ENCODE data around the gene RNF44.

The RNF44 gene

DNA sequence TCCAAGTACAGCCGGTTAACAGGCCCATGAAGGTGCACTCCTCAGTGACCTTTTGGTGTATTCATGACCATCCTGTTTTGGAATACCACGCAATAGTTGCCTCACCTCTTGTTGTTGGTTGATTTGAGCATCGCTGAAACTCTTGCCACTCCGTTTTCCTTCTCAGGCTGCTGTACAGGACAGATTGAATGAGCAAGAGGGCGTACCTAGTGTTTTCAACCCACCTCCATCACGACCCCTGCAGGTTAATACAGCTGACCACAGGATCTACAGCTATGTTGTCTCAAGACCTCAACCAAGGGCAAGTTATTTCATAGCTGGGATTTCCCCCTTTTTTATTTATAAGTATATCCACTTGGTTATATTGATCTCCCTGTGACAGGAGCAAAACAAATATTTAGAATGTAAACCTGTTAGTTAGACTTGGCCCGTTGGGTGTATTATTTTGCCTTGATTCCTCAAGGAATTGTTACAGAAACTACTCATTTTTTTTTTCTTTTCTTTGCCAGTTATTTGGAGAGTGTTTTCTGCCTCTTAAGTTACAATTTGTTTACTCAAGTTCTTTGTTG lies 50.9 kb downstream of the RNF44 start:
- peaks cover 26% of the 10 kb centered on the region for H3K36me3 ChIP-seq (replicated peaks)
- TF ChIP-seq, protein P1, sequence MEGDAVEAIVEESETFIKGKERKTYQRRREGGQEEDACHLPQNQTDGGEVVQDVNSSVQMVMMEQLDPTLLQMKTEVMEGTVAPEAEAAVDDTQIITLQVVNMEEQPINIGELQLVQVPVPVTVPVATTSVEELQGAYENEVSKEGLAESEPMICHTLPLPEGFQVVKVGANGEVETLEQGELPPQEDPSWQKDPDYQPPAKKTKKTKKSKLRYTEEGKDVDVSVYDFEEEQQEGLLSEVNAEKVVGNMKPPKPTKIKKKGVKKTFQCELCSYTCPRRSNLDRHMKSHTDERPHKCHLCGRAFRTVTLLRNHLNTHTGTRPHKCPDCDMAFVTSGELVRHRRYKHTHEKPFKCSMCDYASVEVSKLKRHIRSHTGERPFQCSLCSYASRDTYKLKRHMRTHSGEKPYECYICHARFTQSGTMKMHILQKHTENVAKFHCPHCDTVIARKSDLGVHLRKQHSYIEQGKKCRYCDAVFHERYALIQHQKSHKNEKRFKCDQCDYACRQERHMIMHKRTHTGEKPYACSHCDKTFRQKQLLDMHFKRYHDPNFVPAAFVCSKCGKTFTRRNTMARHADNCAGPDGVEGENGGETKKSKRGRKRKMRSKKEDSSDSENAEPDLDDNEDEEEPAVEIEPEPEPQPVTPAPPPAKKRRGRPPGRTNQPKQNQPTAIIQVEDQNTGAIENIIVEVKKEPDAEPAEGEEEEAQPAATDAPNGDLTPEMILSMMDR (IDR thresholded peaks at IDR 0.05; ENCODE audit: low read depth, low read length, missing control alignments) = no peak
- in situ Hi-C loops (cut with HindIII; ENCODE audit: low pct_ligation_motif_present, low sequenced_read_pairs) = no loop called here
- no peak overlapping the region for H3K27ac ChIP-seq
- no peak overlapping the region for H3K4me3 ChIP-seq (ENCODE audit: low read depth, low read length)
- no peak for DNase-seq
- no peaks in the 10 kb centered on the region for H3K27me3 ChIP-seq (replicated peaks)

DNA sequence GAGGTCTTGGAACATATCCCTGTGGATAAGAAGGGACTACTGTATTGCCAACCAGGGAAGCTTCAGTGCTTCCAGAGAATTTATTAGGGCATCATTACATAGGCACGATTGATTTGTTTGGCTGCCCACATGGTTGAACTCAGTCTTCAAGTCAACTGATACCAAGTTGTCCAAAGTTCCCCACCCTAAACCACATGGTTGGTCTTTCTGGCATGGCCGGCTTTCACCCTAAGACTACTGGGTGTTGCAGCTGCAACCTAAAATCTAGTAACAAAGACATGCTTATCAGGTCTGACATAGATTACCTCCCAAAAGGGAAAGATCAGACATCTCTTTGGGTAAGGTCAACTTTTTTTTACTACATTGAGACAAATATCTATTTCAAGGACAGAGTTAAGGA lies 52.0 kb downstream of the RNF44 start:
- Histone ChIP-seq H3K36me3 (replicated peaks) (peaks cover 24% of the 10 kb centered on the region), H3K27me3 (replicated peaks) (no peaks in the 10 kb centered on the region), H3K27ac (no peak overlapping the region), H3K4me3 (ENCODE audit: low read depth, low read length) (no peak overlapping the region)
- TF ChIP-seq, protein P1 (IDR thresholded peaks at IDR 0.05; ENCODE audit: low read depth, low read length, missing control alignments) = no peak
- in situ Hi-C loops (cut with HindIII; ENCODE audit: low pct_ligation_motif_present, low sequenced_read_pairs) = no loop called here
- DNase-seq = no peak

DNA sequence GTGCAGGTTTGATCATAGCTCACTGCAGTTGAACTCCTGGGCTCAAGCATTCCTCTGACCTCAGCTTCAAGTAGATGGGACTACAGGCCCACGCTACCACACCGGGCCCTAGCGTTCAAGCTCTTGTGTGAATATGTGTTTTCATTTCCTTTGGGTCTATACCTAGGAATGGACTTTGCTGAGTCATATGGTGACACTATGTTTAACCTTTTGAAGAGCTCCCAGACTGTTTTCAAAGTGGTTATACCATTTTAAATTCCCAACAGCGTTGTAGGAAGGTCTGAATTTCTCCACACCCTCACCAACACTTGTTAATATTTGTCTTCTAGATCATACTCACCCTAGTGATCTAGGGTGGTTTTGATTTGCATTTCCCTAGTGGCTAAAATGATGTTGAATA lies 55.5 kb downstream of the RNF44 start:
- Histone ChIP-seq H3K4me3 (ENCODE audit: low read depth, low read length) (no peak overlapping the region), H3K36me3 (replicated peaks) (peaks cover 17% of the 10 kb centered on the region), H3K27ac (peak overlapping the region; percentile 35), H3K27me3 (replicated peaks) (no peaks in the 10 kb centered on the region)
- TF ChIP-seq, protein P1 (IDR thresholded peaks at IDR 0.05; ENCODE audit: low read depth, low read length, missing control alignments) = no peak
- in situ Hi-C loops (cut with HindIII; ENCODE audit: low pct_ligation_motif_present, low sequenced_read_pairs) = no loop called here
- peak; percentile 43 for DNase-seq
